PFSK-1 (cell line): Measurements from ENCODE around the gene RBKS.

ENCODE experiments used
- FOXP2 ChIP-seq: optimal IDR thresholded peaks from 2 replicates; pipeline ENCODE3; 2011; ENCODE audit warnings: borderline replicate concordance, control low read depth, inconsistent platforms; ENCODE audit not compliant: insufficient read depth; ENCODE audit errors: extremely low read length, extremely low read depth
- POLR2AphosphoS5 ChIP-seq: IDR thresholded peaks from 2 replicates; pipeline ENCODE4 v1.6.1; 2012; ENCODE audit warnings: low read depth, mild to moderate bottlenecking, control low read depth, low read length, moderate library complexity
- REST ChIP-seq, 2 experiments: IDR thresholded peaks; 2 replicates each; pipeline versions ENCODE4 v1.6.1 to v1.8.0; 2011 to 2012; ENCODE audit warnings: low read depth in 2 of 2, low read length in 2 of 2, control low read depth in 1 of 2, inconsistent platforms in 1 of 2, mild to moderate bottlenecking in 1 of 2, moderate library complexity in 1 of 2; ENCODE audit not compliant: insufficient read depth in 1 of 2
- SIN3A ChIP-seq: IDR thresholded peaks from 2 replicates; pipeline ENCODE4 v1.6.1; 2012; ENCODE audit warnings: mild to moderate bottlenecking, low read length, moderate library complexity, borderline replicate concordance; ENCODE audit not compliant: insufficient read depth
- TAF1 ChIP-seq: IDR thresholded peaks from 2 replicates; pipeline ENCODE4 v1.6.1; 2012; ENCODE audit warnings: low read length, control low read depth, borderline replicate concordance; ENCODE audit not compliant: insufficient read depth

Gene RBKS

GRCh38 chr2:27914805-27915175 is 24.6 kb upstream of the RBKS start:
- TF ChIP-seq TAF1 (no peak), SIN3A (no peak), POLR2AphosphoS5 (no peak), REST (IDR thresholded peaks at IDR 0.05; ENCODE audit: insufficient read depth in 1 of 2, low read depth in 2 of 2, low read length in 2 of 2) (no peak), FOXP2 (no peak)

GRCh38 chr2:27914041-27914804 is 24.0 kb upstream of the RBKS start:
- TF ChIP-seq POLR2AphosphoS5 (no peak), FOXP2 (no peak), SIN3A (no peak), REST (IDR thresholded peaks at IDR 0.05; ENCODE audit: insufficient read depth in 1 of 2, low read depth in 2 of 2, low read length in 2 of 2) (no peak), TAF1 (no peak)

- no peak for TF ChIP-seq POLR2AphosphoS5
- no peak for TF ChIP-seq TAF1
- TF ChIP-seq SIN3A: no peak
- no peak for TF ChIP-seq REST (IDR thresholded peaks at IDR 0.05; ENCODE audit: insufficient read depth in 1 of 2, low read depth in 2 of 2, low read length in 2 of 2)
- no peak for TF ChIP-seq FOXP2
Observed at GRCh38 chr2:27912512-27912911, 22.3 kb upstream of the RBKS start.

- TF ChIP-seq FOXP2: no peak
- no peak for TF ChIP-seq REST (IDR thresholded peaks at IDR 0.05; ENCODE audit: insufficient read depth in 1 of 2, low read depth in 2 of 2, low read length in 2 of 2)
- no peak for TF ChIP-seq SIN3A
- no peak for TF ChIP-seq TAF1
- TF ChIP-seq POLR2AphosphoS5: no peak
Observed at GRCh38 chr2:27911458-27912210, 21.4 kb upstream of the RBKS start.
